ENCODE measurements around the gene NCOA7. TPM values are rescaled to one million over a fixed set of nuclear protein-coding genes. Genes with fewer than 3 reads are reported as not detected.

Gene NCOA7
- total RNA-seq, 1 experiment from 2014 or later = 9.4 TPM

- Histone ChIP-seq H2BK120ac (ENCODE audit: low read depth, low read length, poor library complexity, severe bottlenecking) (no peak overlapping the region), H3K9me3 (ENCODE audit: control insufficient read depth, low read depth, low read length) (no peaks in the 10 kb centered on the region), H4K8ac (replicated peaks; ENCODE audit: insufficient read length, low read depth, low read length) (no peak overlapping the region), H3K9ac (ENCODE audit: extremely low read depth, insufficient read length, low read length) (no peak overlapping the region), H4K5ac (ENCODE audit: insufficient read length, low read depth, low read length) (no peak overlapping the region), H2AFZ (ENCODE audit: low read length) (no peak overlapping the region), H3K4ac (ENCODE audit: low read depth, low read length) (no peak overlapping the region), H3K18ac (ENCODE audit: insufficient read length, low read depth, low read length) (no peak overlapping the region), H2BK15ac (ENCODE audit: low read depth, low read length) (no peak overlapping the region), H3T11ph (ENCODE audit: low read length) (no peak overlapping the region), H3K14ac (ENCODE audit: insufficient read depth, low read length) (no peak overlapping the region), H3K4me1 (ENCODE audit: insufficient read depth, low read length) (no peaks in the 10 kb centered on the region), H4K20me1 (ENCODE audit: control insufficient read depth, insufficient read depth, insufficient read length) (no peaks in the 10 kb centered on the region), H3K79me2 (ENCODE audit: insufficient read depth, low read length) (no peaks in the 10 kb centered on the region), H2AK5ac (ENCODE audit: insufficient read length, low read length) (no peak overlapping the region), H3K27ac (ENCODE audit: insufficient read length, low read depth, low read length) (no peak overlapping the region), H3K4me2 (ENCODE audit: insufficient read depth, insufficient read length, low read length) (no peak overlapping the region), H3K79me1 (ENCODE audit: insufficient read depth, low read depth, low read length, poor library complexity, severe bottlenecking) (no peaks in the 10 kb centered on the region), H4K91ac (ENCODE audit: insufficient read length, low read depth, low read length) (no peak overlapping the region), H3K23ac (ENCODE audit: insufficient read length, low read depth, low read length) (no peak overlapping the region), H2BK20ac (ENCODE audit: low read depth, low read length, poor library complexity, severe bottlenecking) (no peak overlapping the region), H2BK5ac (ENCODE audit: insufficient read length, low read length) (no peak overlapping the region), H3K27me3 (ENCODE audit: insufficient read depth, low read length) (no peaks in the 10 kb centered on the region), H3K56ac (ENCODE audit: insufficient read length, low read depth, low read length) (no peak overlapping the region), H3K23me2 (ENCODE audit: insufficient read length, low read depth, low read length, poor library complexity, severe bottlenecking) (no peaks in the 10 kb centered on the region), H2BK12ac (ENCODE audit: insufficient read length, low read depth, low read length) (no peak overlapping the region)
- Mint-ChIP-seq H3K27ac (no peak overlapping the region), H3K27me3 (ENCODE audit: low read depth) (no peaks in the 10 kb centered on the region), H3K9me3 (no peaks in the 10 kb centered on the region), H3K4me3 (no peak overlapping the region), H3K4me1 (no peaks in the 10 kb centered on the region), H3K36me3 (ENCODE audit: insufficient read depth in 1 of 3, low read depth in 3 of 3) (no peaks in the 10 kb centered on the region)
- no peak for DNase-seq
- WGBS (ENCODE audit: extremely low coverage, insufficient read length, low lambda C conversion rate) = no CpG with 5 or more reads among the region's 4 CpGs
- no peak for TF ChIP-seq CTCF (conservative IDR thresholded peaks at IDR 0.05)
Observed at GRCh38 chr6:125807293-125807692, 16.5 kb downstream of the NCOA7 start.
